Stimulated activated CD4-positive, alpha-beta T cell treated with anti-CD3 and anti-CD28 coated beads, Interleukin-2, amount 100 ng/mL, for 48 hours (primary cell): ENCODE measurements around the gene GTF3C5.
A peak's percentile ranks its signal among the peaks of the same experiment; 100 is the strongest.
"Not testable (repeated sequence)": the region's sequence is repeated elsewhere in the genome, so short reads cannot be mapped to it uniquely, and the experiment has no call there.

Experiments used
- DNase-seq, 2 donors: peaks; one replicate each; pipeline ENCODE4 v3.0.0-alpha.2; 2020

The GTF3C5 gene

GRCh38 chr9:133030317-133031129 lies at the start of gene GTF3C5:
TSS of gene GTF3C5 (plus strand) at chr9:133030997. CDS start at chr9:133031012, 15 bp downstream.
- DNase-seq = peak; percentile 81 to 85

GRCh38 chr9:132982458-132982857 lies 48.3 kb upstream of the GTF3C5 start:
- no peak for DNase-seq

DNA sequence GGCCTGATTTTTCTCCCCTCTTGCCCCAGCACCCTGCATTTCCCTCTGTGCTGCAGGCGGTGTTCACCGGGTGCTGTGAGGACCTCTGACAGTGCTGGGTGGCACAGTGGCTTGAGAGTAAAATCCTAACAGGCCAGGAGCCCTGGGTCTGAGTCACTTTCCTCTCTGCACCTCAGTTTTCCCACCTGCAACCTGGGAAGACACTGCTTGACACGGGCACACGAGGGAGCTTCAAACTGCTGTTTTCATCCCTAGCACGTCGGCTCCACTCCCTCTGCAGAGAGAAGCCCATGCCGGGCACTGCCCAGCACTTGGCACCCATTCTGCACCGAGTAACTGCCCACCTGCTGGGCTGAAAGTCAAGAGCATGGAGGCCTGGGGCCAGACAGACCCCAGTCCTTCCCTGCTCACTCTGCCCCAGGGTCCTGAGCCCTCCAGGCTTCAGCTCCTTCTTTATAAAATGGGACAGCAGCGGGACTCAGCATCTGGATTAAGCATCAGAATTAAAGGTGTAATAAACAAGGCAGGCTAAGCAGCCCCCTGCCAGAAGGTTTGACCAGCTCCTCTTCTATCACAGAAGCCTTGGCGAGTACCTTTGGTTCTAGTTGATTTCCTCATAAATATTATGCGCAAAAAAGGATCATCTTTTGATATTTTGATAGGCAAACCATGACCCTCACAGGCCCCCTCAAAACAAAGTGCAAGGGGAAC lies 47.2 kb upstream of the GTF3C5 start:
- DNase-seq = no peak

GRCh38 chr9:132984202-132985070 lies 46.4 kb upstream of the GTF3C5 start:
- DNase-seq = no peak

GRCh38 chr9:132985071-132985350 lies 45.8 kb upstream of the GTF3C5 start:
- no peak for DNase-seq

DNA sequence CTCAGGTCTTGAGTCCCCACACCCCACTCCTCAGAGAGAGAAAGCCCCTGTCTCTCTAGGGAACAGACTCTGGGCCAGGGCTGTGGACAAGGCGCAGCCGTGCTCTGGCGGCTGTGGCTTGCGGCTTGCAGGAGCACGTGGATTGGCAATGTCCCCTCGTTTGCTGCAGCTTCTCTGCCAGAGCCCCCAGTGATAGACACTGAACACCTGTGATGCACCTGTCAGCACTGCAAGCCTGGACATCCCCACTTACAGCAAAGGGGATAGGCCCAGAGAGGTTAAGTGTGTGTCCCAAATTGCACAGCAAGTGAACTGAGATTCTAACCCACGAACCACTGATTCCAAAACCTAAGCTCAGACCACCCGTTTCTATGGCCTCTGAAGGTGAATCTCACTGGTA lies 45.3 kb upstream of the GTF3C5 start:
- no peak for DNase-seq

- DNase-seq = no peak
Observed at GRCh38 chr9:132986114-132986513, 44.7 kb upstream of the GTF3C5 start.

GRCh38 chr9:132986640-132987620 lies 43.9 kb upstream of the GTF3C5 start:
- DNase-seq = no peak

GRCh38 chr9:132988244-132989013 lies 42.4 kb upstream of the GTF3C5 start:
- DNase-seq = no peak

DNA sequence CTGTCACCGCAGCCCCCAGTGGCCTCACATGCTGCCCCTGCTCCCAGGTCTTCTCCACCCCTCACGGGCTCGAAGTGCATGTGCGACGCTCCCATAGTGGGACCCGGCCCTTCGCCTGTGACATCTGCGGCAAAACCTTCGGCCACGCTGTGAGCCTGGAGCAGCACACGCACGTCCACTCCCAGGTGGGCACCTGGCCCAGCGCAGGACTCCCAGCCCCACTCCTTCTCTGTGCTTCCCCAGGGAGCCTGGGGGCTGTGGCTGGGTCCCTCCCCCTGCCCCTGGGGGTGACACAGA lies 41.8 kb upstream of the GTF3C5 start:
- no peak for DNase-seq

DNA sequence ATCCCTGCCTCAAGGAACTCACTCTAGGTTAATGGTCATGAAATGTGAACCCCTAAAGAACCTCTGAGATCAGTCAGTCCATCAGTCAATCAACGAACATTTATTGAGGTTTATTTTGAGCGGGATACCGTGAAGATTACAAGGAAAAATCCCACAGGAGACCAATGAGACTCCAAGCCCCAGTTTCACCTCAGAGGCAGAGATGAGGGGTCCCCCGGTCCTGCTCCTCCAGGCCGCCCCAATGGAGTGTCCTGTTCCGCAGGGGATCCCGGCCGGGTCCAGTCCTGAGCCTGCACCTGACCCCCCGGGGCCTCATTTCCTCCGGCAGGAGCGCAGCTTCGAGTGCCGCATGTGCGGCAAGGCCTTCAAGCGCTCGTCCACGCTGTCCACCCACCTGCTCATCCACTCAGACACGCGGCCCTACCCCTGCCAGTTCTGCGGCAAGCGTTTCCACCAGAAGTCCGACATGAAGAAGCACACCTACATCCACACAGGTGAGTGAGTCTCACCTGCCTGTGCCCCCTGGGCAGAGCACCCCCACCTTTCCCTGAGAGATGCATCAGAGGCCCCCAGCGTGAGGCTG lies 41.3 kb upstream of the GTF3C5 start:
- no peak for DNase-seq

DNA sequence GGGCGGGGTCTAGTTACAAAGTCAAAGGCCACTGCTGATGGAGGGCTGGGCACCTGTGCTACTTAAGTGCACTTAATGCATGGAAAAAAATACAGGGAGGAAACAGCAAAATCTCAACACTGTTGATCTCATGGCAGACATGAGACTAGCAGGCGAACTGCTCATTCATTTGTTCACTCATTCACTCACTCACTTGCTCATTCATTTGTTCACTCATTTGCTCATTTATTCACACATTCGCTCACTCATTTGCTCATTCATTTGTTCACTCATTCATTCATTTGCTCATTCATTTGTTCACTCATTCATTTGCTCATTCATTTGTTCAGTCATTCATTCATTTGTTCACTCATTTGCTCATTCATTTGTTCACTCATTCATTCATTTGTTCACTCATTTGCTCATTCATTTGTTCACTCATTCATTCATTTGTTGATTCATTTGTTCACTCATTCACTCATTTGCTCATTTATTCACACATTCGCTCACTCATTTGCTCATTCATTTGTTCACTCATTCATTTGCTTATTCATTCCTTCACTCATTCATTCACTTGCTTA lies 40.7 kb upstream of the GTF3C5 start:
- not testable (repeated sequence) for DNase-seq

- DNase-seq = no peak
Observed at GRCh38 chr9:132990781-132991180, 40.0 kb upstream of the GTF3C5 start.

DNA sequence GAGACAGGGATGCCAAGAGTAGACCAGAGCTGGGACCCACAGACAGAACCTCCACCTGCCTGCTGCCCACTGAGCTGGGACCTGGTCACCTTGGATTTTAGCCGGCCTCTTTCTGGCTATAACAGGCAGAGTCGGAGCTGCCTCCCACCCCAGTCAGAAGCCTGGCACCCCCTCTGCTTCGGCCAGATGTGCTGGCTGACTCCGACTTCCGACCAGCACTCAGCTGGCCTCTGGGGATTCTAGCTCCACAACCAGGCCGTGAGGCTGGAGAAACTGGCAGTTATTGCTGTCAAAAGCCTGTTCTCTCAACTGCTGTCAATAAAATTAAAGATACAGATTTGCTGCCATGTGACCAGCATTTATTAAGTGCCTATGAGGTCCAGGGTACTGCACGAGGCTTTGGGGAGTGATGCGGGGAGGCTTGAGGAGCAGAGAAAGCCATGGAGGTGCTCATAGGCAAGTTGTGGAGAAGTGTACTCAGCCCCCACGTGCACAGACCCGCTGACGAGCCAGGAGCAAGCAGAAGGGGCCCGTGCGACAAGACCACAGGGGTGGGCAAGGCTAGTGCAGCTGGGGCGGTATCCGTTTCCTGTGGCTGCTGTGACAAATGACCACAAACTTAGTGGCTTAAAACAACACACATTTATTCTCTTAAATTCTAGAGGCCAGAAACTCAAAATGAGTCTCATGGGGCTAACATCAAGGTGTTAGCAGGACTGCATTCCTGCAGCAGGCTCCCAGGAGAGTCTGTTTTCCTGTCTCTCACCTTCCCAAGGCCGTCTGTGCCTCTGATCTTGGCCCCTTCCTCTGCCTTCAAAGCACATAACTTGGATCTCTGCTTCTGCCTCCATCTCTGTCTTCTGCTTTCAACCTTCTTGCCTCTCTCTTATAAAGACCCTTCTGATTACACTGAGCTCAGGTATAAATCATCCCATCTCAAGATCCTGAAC lies 39.2 kb upstream of the GTF3C5 start:
- no peak for DNase-seq

DNA sequence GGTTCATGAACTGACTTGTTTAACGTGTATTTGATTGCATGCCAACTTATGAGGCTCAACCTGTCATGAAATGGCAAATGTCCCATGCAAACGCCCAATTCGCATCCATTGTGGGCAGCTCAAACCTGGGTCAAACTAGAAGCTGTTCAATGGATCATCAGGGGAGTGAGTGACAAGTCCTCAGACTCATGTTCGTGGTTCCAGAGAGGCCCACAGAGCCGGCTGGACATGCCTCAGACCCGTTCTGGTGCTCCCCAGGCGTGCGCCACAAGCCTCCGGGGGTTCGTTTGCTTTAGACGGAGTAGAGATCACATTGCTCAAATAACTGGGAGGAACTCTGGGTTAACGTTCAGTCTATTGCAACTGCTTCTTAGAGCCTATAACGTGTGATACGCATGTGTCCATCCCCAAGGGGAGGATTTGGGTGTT lies 37.3 kb upstream of the GTF3C5 start:
- DNase-seq = no peak

DNA sequence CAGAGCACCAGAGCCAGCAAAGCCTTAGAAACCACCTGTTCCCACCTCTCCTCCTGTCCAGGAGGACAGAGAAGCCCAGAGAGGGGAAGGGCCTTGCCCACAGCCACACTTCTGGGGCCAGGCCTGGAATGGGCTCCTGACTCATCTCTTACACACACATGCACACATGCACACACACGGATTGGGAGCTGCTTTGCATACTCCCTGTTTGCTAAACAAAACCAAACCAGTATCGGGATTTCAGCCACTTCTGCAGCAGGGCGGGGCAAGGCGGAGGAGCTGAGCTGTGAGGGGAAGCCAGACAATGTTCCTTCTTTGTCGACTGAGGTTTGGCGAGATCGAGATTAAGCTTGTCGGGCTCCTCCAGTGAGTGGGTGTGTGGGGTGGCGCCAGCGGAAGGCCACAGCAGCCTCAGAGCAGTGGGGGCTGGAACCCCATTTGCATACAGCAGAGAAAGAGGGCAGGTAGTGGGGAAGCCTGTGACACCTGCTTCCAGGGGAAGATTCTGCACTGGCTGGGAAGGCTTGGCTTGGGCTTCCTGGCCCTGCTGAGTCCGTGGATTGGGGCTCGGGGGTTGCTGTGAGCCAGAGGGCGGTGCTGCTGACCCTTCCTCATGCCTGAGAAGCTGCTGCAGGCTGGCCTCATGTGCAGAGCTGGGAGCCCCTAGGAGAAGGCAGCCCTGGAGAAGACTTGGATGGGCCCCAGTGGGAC lies 36.2 kb upstream of the GTF3C5 start:
- no peak for DNase-seq

DNA sequence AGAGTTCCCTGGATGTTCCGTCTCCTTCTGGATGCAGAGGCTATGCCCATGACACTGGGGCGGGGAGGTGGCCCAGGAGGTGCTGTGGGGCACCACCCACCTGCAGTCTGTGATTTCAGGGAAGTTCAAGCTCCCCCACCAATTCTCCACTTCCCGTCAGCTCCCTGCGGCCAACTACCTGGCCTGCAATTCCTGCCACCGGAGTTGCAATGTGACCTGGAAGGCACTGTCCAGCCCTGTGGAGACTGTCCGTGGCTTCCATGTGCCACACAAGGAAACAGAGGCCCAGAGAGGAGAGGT lies 35.7 kb upstream of the GTF3C5 start:
- no peak for DNase-seq

DNA sequence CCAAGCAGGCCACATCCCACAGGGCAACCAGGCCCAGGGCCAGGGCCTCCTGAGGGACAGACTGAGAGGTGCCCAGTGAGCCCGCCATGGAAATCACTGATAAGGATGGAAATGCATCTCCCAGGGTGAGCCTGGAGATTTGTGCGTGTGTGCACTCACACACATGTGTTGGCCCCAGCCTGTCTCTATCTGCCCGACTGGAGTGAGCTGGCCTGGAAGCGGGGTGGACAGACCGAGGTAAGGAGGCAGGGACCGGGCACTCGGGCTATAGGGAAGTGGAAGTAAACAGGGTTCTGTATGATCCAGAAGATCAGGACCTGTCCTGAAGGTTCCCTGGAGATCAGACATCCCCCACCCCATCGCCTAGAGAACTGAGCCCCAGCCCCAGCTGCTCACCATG lies 34.9 kb upstream of the GTF3C5 start:
- DNase-seq = no peak

DNA sequence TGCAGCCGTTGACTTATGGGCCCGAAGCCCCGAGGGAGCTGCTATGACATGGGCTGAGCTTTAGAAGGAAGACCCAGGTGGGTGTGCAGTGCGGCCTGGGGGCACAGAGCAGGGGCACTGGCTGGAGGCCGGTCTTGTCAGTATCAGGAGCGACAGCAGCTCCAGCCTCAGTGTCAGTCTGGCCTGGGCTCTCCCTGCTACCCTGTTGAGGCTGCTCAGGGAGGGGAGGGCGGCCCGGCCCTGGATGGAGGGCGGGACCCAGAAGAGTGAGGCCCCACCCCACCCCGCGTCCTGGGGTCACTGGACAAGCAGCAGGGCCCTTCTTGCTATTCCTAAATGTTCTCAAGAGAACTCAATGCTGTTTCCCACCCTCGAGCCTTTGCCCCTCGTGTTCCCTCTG lies 34.3 kb upstream of the GTF3C5 start:
- no peak for DNase-seq
